Fibroblast of skin of back (primary cell): Measurements from ENCODE around the gene MAPK10. TPM values are rescaled to one million over a fixed set of nuclear protein-coding genes. Genes with fewer than 3 reads are reported as not detected.

Source experiments
- DNase-seq: peaks from one replicate; pipeline ENCODE4 v3.0.0-alpha.2; 2013
- polyA plus RNA-seq, 2 experiments: library from polyadenylated mRNA; unstranded; fragments of 120-200 nt; gene quantifications; one replicate each; pipeline ENCODE4 v1.2.1, GENCODE V29; 2013; ENCODE audit not compliant: insufficient read length in 2 of 2

MAPK10 gene
- 0.75 TPM for polyA plus RNA-seq (2013, experiment 1 of 2; ENCODE audit: insufficient read length)
- 0.90 TPM for polyA plus RNA-seq (2013, experiment 2 of 2; ENCODE audit: insufficient read length)

- peak; percentile 78 for DNase-seq
Measured at GRCh38 chr4:86359944-86360478, at the start of gene MAPK10. Gene MAPK10 (minus strand): TSS chr4:86360053.

DNA sequence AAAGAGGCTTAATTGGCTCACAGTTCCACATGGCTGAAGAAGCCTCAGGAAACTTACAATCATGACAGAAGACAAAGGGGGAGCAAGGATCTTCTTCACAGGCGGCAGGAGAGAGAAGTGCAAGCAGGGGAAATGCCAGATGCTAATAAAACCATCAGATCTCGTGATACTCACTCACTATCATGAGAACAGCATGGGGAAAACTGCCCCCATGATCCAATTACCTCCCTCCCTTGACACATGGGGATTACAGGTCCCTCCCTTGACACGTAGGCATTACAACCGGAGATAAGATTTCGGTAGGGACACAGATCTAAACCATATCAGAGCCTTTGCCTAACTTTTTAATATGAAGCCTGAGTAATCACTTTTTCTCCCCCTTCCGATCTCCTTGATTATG is 43.7 kb upstream of the MAPK10 start:
- DNase-seq, result no peak

GRCh38 chr4:86401826-86402225 is 42.0 kb upstream of the MAPK10 start:
- DNase-seq, result no peak

DNA sequence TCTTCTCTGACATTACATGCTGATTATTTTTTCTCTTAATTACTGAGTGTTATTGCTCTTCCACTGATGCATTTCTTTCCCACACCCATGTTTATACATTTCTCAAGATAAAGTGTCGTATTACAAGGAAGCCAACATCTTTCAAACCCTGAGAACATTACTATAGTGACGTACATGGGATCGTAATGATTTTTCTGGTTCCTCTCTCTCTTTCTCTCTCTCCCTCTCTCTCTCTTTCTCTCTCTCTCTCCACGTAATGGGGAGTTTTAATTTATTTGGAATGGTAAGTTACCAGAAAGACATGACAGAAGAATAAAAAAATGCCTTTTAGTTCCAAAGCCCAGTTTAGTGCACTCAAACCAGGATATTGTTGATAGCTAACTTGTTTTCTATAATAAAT is 40.4 kb upstream of the MAPK10 start:
- DNase-seq, result no peak

DNA sequence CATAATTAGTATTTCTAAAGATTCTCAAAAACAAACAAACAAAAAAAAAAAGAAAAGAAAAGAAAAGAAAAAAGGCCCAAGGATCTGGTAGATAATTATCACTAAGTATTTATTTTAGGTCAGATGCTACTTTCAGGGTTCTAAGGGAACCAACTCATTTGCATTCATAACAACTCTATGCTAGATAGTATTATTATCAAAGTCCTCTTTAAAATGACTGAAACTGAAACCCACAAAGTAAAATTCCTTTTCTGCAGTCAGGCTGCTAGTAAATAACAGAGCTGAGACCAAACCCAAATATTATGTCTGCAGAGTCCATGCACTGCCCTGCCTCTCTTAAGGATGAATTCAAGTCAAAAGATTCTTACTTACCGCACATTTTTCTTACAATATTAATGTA is 38.3 kb upstream of the MAPK10 start:
- DNase-seq, result no peak

- no peak for DNase-seq
Measured at GRCh38 chr4:86393749-86394148, 33.9 kb upstream of the MAPK10 start.

GRCh38 chr4:86389664-86390063 is 29.8 kb upstream of the MAPK10 start:
- DNase-seq, result no peak

DNA sequence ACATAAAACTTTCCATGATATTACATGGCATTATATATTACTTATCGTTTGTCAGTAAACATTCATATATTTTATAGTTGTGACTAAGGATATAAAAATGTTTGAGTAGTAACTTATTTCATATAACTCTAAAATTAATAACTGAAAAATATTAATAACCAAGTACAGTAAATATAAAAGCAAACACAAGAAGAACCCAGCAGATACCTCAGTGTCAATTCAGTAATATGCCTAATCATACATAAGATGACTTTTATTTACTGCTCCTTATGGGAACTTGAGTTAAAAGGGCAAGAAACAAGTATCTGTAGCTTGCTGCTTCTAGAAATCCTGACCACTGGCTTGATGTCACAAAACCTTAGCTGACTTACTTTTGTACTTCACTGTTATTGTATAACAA is 28.4 kb upstream of the MAPK10 start:
- DNase-seq, result no peak

GRCh38 chr4:86386817-86387415 is 27.1 kb upstream of the MAPK10 start:
- no peak for DNase-seq

GRCh38 chr4:86386201-86386600 is 26.3 kb upstream of the MAPK10 start:
- DNase-seq, result no peak

DNA sequence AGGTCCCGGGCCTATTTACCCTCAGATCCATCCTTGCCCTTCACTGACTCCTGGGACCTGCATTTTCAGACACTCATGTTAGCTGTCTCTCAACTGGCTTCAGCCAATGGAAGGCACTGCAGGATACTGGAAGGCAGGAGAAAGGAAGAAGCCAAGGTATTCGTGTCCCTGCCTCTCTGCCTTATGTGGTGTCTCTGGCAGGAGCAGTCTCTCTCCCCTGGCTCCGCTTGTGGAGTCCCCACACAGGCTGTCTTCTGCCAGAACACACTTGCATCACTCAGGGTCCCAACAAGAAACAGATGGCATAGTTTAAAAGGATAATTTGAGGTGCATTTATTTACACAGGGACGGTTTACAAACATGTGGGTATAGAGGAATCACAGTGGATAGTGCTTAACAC is 21.6 kb upstream of the MAPK10 start:
- DNase-seq, result no peak

- DNase-seq, result no peak
Measured at GRCh38 chr4:86380181-86380724, 20.4 kb upstream of the MAPK10 start.

DNA sequence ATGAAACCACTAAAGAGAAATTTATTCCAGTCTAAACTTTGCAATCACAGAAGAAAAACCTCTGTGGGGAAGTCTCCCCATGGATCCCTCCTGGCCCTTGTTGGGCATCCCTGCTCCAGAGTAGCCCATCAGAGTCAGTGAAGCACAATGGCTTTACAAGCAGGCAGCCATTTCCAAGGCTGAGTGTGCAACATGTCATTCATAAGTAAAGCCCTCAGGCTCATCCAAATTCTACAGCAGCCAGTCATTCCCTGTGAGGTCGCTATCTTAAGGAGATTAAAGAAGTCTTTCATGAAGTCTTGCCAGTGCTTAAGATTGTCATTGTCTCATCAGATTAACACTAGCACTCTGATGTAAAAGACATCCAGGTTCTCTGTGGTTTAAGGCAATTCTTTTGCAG is 17.0 kb upstream of the MAPK10 start:
- peak; percentile 10 for DNase-seq

DNA sequence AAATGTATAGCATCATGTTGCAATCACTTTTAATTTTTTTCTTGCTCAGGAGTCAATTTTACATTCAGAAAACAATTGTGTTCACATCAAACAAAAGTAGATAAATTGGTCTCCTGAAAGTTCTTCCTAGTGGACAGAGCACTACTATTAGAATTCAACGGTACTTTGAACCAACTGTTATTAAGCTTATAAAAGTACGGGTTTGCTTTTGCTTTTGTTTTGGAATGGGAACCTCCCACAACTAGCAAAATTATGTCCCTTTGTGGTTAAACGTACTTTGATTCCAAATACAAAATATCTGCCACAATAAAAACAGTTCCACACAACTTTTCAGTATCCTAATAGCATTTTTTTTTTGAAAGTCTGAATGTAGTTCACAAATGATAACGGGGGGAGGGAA is 8.6 kb upstream of the MAPK10 start:
- DNase-seq, result no peak

GRCh38 chr4:86367577-86367976 is 7.7 kb upstream of the MAPK10 start:
- DNase-seq, result peak; percentile 20

DNA sequence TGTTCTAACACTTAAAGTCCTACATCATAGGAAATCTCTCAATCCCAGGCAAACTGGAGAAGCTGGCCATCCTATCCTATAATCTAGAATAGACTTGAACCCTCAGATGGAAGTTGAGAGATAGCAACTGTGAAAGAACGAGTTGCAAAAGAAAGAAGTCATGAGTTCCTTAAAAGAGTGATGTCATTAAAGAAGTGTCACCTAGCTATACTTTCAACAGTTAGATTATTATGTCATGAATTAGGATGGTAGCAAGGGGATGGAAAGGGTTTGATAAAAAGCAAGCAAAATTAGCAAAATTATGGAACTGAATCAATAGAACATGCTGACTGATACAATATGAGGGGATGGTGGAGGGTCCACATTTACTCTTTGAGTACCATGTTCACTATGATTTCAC is 7.1 kb upstream of the MAPK10 start:
- no peak for DNase-seq

DNA sequence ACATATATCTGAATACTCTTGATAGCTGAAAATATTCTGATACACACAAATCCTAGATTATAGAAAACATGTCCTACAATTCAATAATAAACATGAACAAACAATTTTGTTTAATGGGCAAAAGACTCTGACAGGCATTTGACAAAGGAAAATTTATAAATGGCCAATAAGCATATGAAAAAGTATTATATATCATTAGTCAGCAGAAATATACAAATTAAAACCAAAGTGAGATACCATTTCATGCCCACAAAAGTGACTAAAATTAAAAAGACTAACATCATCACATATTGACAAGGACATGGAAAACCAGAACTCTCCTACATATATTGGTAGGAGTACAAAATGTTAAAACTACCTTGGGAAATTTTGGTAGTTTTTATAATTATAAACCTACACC is 2.7 kb upstream of the MAPK10 start:
- no peak for DNase-seq

GRCh38 chr4:86358257-86358656 is 1.6 kb downstream of the MAPK10 start:
- DNase-seq, result no peak

GRCh38 chr4:86357608-86358007 is 2.2 kb downstream of the MAPK10 start:
- DNase-seq, result peak; percentile 5

DNA sequence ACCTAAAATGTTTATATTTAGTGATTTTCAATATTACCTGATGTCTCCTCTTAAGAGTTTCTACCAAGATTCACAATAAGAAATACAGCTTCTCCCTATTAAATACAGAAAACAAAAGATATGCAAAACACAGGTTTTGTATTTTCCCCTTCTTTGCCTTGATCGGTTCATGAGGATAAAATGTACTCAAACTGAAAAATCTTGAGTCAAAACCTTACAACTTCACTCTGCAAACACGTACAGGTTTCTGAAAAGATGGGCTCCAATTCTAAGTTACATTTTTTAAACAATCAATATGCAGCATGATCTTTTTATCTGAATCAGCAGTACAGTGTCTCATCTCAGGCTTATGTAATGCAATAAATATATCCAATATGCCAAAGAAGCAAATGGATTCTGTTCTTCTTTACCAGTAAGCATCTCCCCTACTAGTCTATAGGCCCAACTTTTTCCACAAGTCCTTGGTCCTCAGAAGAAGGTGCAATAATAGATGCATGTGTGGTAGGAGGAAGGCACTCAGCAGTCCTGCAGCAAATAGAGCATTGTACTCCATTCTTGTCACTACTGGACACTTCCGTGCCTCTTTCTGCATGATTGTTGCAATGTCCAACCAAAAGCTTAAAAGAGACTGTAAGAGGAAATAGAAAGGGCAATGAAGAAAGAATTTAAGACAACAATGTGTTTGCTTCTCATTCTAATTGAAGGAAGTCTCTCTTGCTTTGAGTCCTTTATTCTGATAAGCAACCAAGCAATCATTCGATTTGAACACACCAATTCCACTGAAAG is 3.2 kb downstream of the MAPK10 start:
- no peak for DNase-seq

GRCh38 chr4:86354390-86354789 is 5.5 kb downstream of the MAPK10 start:
- no peak for DNase-seq

DNA sequence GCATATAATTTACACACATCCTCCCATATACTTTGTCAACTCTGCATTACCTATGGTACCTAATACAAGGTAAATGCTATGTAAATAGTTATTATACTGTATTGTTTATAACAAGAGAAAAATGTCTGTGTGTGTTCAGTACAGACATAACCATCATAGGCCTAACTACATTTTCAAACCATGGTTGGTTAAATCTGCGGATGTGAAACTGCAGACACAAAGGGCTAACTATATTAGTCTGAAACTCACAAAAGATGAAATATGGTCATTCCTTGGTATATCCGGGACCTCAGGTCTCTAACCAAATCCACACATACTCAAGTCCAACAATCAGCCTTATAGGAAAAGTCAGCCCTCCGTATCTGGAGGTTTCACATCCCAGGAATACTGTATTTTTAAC is 13.5 kb downstream of the MAPK10 start:
- no peak for DNase-seq

DNA sequence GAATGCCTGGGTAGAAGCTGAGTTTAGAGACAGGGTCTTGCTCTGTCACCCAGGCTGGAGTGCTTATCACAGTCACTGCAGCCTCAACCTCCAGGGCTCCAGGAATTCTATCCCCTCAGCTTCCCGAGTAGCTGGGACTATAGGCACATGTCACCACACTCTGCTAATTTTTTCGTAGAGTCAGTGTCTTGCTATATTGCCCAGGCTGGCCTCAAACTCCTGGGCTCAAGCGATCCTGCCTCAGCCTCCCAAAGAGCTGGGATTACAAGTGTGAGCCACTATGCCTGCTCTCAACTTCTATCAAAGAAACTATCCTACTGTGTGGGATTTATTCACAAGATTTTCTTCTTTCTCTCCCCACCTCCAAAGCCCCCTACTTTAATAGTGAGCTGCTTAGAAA is 15.7 kb downstream of the MAPK10 start:
- no peak for DNase-seq

- peak; percentile 97 for DNase-seq
Measured at GRCh38 chr4:86338989-86339388, 20.9 kb downstream of the MAPK10 start.
